HG03520 (cell line): ENCODE measurements around the gene TH.

Experiments
- ATAC-seq: cut with Tn5 transposase; IDR thresholded peaks from one replicate; pipeline ENCODE4 v1.9.1; 2021; ENCODE audit warnings: mild to moderate bottlenecking, moderate library complexity; ENCODE audit not compliant: unreplicated experiment

Gene TH

GRCh38 chr11:2163428-2163978 lies 8.1 kb downstream of the TH start:
- no peak for ATAC-seq

GRCh38 chr11:2160736-2161259 lies 10.8 kb downstream of the TH start, which contains the start of gene INS:
Gene INS, minus strand, starts transcription at chr11:2161209. Its CDS starts 238 bp downstream, at chr11:2160971.
- no peak for ATAC-seq

GRCh38 chr11:2159536-2160413 lies 11.8 kb downstream of the TH start:
- ATAC-seq, result no peak

DNA sequence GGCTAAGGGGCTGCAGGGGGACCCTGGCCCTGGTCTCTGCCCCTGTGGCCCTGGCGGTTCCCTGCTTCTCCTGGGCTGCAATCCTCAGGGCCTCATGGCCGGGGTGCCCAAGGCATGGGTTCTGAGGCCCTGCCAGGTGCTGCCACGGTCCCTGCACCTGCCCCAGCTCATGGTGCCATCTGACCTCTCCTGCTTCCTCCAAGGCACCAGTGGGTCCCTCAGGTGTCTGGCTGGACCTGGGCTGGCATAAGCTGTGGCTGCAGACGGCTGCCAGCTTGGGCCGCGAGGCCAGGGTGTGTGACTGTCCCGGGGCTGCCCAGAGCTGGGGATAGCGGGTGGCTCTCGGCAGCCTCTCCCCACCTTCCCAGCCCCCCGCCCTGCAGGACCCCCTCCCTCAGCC lies 12.6 kb downstream of the TH start:
- ATAC-seq, result no peak

DNA sequence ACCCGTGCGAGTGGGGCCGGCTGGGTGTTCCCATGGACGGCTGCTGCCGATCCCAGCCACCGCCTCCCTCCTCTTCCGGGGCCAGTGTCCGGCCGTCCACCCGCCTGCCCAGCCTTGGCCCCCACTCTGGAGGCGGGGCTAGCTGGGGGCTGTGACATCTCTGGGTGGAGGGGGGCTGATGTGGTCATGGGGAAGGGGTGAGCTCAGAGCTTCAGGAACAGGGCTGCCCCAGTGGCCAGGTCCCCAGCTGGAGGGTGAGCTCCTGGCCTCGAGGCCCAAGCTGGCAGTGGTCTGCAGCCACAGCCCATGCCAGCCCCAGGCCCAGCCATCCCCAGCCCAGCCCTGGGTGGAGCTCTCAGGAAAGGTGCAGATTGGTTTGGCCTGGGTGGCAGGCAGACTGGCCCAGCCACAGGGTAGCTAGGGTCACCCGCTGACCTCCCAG lies 13.3 kb downstream of the TH start:
- ATAC-seq, result no peak

- ATAC-seq, result no peak
Measured at GRCh38 chr11:2157294-2158040, 14.1 kb downstream of the TH start.

DNA sequence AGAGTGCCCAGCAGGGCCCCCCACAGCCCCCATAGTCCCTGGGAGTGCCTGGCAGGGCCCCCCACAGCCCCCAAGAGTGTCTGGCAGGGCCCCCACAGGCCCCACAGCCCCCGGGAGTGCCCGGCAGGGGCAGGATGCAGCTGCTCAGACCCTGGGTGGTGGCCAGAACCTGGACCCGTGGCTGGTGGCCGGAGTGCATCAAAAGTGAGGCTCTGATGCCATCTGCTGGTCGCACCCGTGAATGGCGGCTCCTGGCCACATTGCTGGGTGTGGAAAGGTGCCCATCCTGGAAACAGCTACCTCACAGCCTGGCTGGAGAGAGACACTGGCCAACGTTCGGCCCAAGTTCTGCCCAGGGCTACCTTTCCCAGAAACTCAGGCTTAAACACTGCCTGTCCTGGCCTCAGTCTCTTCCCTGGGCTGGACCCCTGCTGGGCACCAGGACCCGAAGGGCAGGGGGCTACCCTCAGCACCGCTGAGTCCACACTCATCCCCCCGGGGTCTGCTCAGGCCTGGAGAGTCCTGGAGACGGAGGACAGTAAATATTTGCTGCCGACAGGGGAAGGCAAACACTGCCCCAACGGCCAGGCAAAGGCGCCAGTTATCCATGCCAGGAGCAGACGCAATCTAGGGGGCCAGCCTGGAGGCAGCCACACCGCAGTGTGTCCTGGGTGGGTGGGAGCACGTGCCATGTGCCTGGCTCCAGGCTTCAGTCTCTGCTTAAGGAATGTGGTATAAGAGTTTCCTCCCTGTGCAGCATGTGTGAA lies 15.0 kb downstream of the TH start:
- ATAC-seq, result no peak

- no peak for ATAC-seq
Measured at GRCh38 chr11:2155511-2155910, 16.1 kb downstream of the TH start.

- no peak for ATAC-seq
Measured at GRCh38 chr11:2154889-2155288, 16.7 kb downstream of the TH start.

DNA sequence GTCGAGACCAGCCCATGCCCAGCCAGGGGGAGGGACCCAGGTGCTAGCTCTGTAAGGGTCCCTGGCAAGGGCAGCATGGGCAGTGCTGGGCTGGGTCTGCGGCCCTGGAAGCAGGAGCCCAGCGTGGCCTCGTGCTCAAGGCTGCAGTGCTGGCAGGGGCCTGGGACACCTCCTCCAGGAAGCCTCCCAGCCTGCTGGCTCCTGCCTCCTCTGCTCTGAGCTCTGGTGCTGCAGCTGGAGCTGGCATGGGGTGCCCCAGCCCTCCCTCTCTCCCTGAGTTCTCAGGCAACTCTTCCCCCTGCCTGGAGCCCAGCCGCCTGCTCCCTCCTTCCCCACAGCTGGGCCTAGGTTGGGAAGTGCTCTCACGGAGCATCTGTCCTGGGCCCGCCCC lies 17.4 kb downstream of the TH start:
- no peak for ATAC-seq

- ATAC-seq, result no peak
Measured at GRCh38 chr11:2153581-2154194, 17.9 kb downstream of the TH start.

DNA sequence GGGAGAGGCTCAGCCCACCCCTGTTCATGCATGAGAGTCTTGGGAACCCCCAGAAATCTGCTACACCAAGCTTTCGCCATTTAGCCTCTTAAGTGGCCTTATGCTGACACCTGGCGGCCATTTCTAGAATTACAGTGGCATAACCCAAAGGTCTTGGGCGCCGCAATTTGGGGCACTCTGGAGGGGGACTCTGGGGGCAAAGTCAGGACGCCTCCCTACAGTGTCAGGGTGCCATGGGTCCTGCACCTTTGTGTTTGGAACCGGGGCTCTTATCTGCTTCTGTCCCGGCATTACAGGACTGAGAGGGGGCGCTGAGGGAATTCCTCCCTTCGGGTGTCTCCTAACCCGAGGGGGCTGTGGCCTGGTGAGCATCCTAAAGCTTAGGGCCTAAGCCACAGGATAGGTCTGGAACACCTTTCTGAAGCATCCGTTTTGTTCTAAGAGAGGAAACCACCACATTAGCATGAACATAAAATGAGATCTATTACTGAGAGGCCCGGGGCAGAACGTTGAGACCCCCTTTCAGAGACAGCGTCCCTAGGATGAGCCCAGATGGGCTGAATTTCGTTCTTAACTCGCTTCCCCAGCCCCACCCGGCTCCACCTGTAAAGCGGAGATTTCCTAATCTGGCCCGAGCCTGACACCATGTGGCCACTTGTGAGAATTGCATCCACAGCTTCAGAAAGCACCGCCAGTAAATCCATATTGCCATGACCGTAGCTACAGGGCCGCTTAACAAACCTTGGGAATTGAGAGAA lies 19.9 kb downstream of the TH start:
- no peak for ATAC-seq

DNA sequence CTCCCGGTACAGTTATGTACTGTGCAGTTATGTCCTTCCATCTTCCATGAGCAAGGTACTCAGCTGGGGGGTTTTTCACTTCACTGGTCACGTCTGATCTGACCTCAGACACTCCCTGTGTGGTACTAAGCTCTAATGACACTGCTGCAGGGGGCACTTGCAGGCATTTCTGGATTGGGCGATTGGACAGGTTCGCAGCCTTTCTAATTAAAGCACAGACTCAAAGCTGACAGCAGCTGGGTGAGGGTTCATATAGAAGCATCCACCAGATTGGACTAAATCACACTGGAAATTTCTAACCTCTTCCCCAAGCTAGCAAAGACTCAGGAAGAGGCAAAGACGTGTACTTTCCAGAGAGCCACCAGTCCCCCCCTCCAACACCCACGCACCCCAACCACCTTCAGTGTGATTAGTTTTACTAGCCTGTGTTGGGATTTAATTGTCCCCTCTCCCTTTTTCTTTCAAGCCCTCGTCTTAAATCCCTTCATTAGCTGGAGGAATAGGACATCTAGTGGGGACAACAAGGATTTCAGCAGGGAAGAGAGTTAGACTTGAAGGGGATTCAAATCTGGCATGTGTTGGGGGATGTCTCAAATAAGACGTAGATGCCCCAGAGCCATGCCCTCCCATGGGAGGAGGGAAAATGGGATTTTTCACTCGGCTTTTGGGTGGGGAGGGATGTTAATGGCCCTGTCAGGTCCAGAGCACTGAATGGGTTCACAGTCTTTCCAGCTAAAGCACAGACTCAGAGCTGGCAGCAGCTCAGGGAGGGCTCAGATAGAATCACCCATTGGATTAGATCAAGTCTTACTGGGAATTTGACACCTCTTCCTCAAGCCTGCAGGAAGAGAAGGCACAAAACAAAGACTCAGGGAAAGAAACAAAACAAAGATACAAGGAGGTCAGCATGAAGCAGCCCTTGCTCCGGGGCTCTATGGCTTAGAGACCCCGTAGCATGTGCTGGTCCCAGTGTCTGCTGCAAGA lies 21.5 kb downstream of the TH start:
- ATAC-seq, result no peak

- ATAC-seq, result no peak
Measured at GRCh38 chr11:2149460-2149859, 22.2 kb downstream of the TH start.

GRCh38 chr11:2148595-2148994 lies 23.0 kb downstream of the TH start:
- ATAC-seq, result no peak

DNA sequence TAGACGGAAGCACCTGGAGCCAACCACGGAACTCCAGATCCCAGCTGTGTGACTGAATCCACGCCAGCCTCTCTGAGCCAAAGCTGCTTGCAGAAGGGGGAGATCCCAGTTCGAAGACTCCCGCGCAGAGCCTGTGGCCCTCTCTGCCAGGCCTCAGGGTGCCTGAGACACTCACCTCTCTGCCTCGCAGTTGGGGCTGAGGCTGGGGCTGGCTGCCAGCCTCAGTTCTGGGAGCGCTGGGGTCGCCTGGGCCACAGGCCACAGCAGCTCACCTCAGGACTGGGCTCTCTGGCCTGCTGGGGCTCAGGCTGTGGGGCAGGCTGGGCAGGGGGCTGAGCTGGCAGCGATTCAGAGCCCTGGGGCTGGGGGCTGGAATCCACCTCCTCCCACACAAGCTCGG lies 24.2 kb downstream of the TH start:
- ATAC-seq, result no peak

- ATAC-seq, result no peak
Measured at GRCh38 chr11:2146051-2146450, 25.6 kb downstream of the TH start.

GRCh38 chr11:2144544-2145248 lies 26.9 kb downstream of the TH start:
- ATAC-seq, result no peak
